B cell (primary cell): ENCODE results near the gene ABCC1. TPM values are rescaled to one million over a fixed set of nuclear protein-coding genes. Genes with fewer than 3 reads are reported as not detected.

Experiments
- ATAC-seq: fragments of 200-7000 bp; cut with Tn5 transposase; one replicate; pipeline ENCODE4 v1.10.0; 2021; ENCODE audit warnings: low read depth, mild to moderate bottlenecking, moderate number of reproducible peaks, moderate library complexity
- CTCF ChIA-PET: fragments of 350-600 bp; sonication (Branson Sonifier 250); formaldehyde crosslinking; loops from one replicate; lab custom pipeline; 2021; ENCODE audit warnings: antibody characterized with exemption, inconsistent platforms; lab: Charles Lee
- POLR2A ChIA-PET: fragments of 350-600 bp; sonication (Branson Sonifier 250); formaldehyde crosslinking; loops from one replicate; lab custom pipeline; 2021; ENCODE audit warnings: antibody characterized with exemption; lab: Charles Lee
- DNase-seq: peaks from one replicate; pipeline ENCODE4 v3.0.0; 2013
- H2AFZ ChIP-seq: 2 replicates; pipeline ENCODE4 v1.6.1; 2012; ENCODE audit warnings: mild to moderate bottlenecking, low read depth, low read length; ENCODE audit not compliant: insufficient read depth, poor library complexity, severe bottlenecking
- H3K27ac ChIP-seq, 2 donors: 1 replicate in 1 of 2; 2 replicates in 1 of 2; pipeline ENCODE4 v1.5.1; 2012 to 2013; ENCODE audit warnings: low read length in 2 of 2, mild to moderate bottlenecking in 2 of 2, moderate library complexity in 1 of 2
- H3K27me3 ChIP-seq, 4 experiments: fragments of 200-600 bp in 1 of 4; sonication (generic) in 1 of 4; replicated peaks in 1 of 4; 1 replicate in 2 of 4; 2 replicates in 2 of 4; pipeline versions ENCODE4 v1.6.1 to v1.7.0; 2013 to 2016; ENCODE audit warnings: low read length in 3 of 4, mild to moderate bottlenecking in 2 of 4, mixed read lengths in 1 of 4, moderate library complexity in 1 of 4; ENCODE audit not compliant: insufficient read depth in 4 of 4, control insufficient read depth in 3 of 4; ENCODE audit errors: control extremely low read depth in 1 of 4
- H3K36me3 ChIP-seq, 2 experiments: replicated peaks in 1 of 2; 1 replicate in 1 of 2; 2 replicates in 1 of 2; pipeline versions ENCODE4 v1.6.1 to v1.7.1; 2013; ENCODE audit warnings: low read length in 1 of 2; ENCODE audit not compliant: insufficient read depth in 2 of 2, control insufficient read depth in 1 of 2; ENCODE audit errors: control extremely low read depth in 1 of 2, extremely low read depth in 1 of 2
- H3K4me1 ChIP-seq, 2 donors: fragments of 200-600 bp in 1 of 2; sonication (generic) in 1 of 2; 1 replicate in 1 of 2; 2 replicates in 1 of 2; pipeline versions ENCODE4 v1.5.1 to v1.6.1; 2013 to 2017; ENCODE audit warnings: low read length in 2 of 2; ENCODE audit not compliant: control insufficient read depth in 2 of 2, insufficient read depth in 2 of 2
- H3K4me2 ChIP-seq: replicated peaks from 2 replicates; pipeline ENCODE3; 2012; ENCODE audit warnings: mild to moderate bottlenecking, low read depth, low read length; ENCODE audit not compliant: poor library complexity, severe bottlenecking
- H3K4me3 ChIP-seq, 5 experiments: fragments of 200-600 bp in 1 of 5; sonication (generic) in 1 of 5; 1 replicate in 3 of 5; 2 replicates in 2 of 5; pipeline versions ENCODE4 v1.5.1 to v1.7.0; 2011 to 2016; ENCODE audit warnings: low read length in 4 of 5, mild to moderate bottlenecking in 4 of 5, low read depth in 2 of 5, control low read depth in 1 of 5, moderate library complexity in 1 of 5; ENCODE audit not compliant: insufficient read depth in 1 of 5; ENCODE audit errors: control extremely low read depth in 1 of 5, extremely low read depth in 1 of 5
- H3K79me2 ChIP-seq: fragments of 200-600 bp; sonication (generic); one replicate; pipeline ENCODE4 v1.6.0; 2016; ENCODE audit warnings: low read length; ENCODE audit not compliant: control insufficient read depth, insufficient read depth
- H3K9ac ChIP-seq: fragments of 200-600 bp; sonication (generic); 2 replicates; pipeline ENCODE4 v1.6.1; 2017; ENCODE audit warnings: mild to moderate bottlenecking, low read length, moderate library complexity
- H3K9me3 ChIP-seq, 3 donors: one replicate each; pipeline versions ENCODE4 v1.6.1 to v1.7.1; 2013; ENCODE audit warnings: low read length in 2 of 3; ENCODE audit not compliant: control insufficient read depth in 2 of 3, insufficient read depth in 1 of 3; ENCODE audit errors: control extremely low read depth in 1 of 3
- H4K20me1 ChIP-seq: 2 replicates; pipeline ENCODE4 v1.6.0; 2012; ENCODE audit warnings: mild to moderate bottlenecking, low read length; ENCODE audit not compliant: insufficient read depth, control insufficient read depth, poor library complexity, severe bottlenecking
- H3K27ac Mint-ChIP-seq: one replicate; pipeline ENCODE4 v1.8.0; 2021; ENCODE audit warnings: mixed read lengths
- H3K27me3 Mint-ChIP-seq: one replicate; pipeline ENCODE4 v1.8.0; 2021; ENCODE audit warnings: mixed read lengths
- H3K4me1 Mint-ChIP-seq: one replicate; pipeline ENCODE4 v1.8.0; 2021; ENCODE audit warnings: mixed read lengths
- H3K4me3 Mint-ChIP-seq: one replicate; pipeline ENCODE4 v1.8.0; 2021; ENCODE audit warnings: mixed read lengths
- H3K9me3 Mint-ChIP-seq: one replicate; pipeline ENCODE4 v1.8.0; 2022; ENCODE audit warnings: mixed read lengths; ENCODE audit not compliant: insufficient read depth
- CTCF ChIP-seq: fragments of 200-600 bp; IDR thresholded peaks from one replicate; pipeline ENCODE4 v1.8.0; 2022; ENCODE audit warnings: antibody characterized with exemption, mild to moderate bottlenecking
- EZH2 ChIP-seq: IDR thresholded peaks from 2 replicates; pipeline ENCODE4 v1.6.1; 2012; ENCODE audit warnings: borderline replicate concordance, low read depth, mild to moderate bottlenecking, moderate library complexity, low read length; ENCODE audit not compliant: insufficient read depth, poor library complexity, severe bottlenecking
- WGBS: methylation state at CpG from one replicate; pipeline ENCODE4 v1.1.5; 2013; ENCODE audit warnings: missing lambda C conversion rate; ENCODE audit not compliant: insufficient coverage; 5-methylcytosine and 5-hydroxymethylcytosine counted together
- intact Hi-C: fragments of 100-400 bp; cut with micrococcal nuclease; formaldehyde crosslinking; loops from one replicate; pipeline ENCODE4 v1.10.0; 2022
- polyA plus RNA-seq: library from polyadenylated mRNA; depleted of rRNA; stranded (reverse); fragments of >200 nt; gene quantifications from 2 replicates; pipeline ENCODE4 v1.2.3, GENCODE V29; 2012
- total RNA-seq, 2 donors: library from RNA; stranded (reverse); fragments of 120-200 nt in 1 of 2; gene quantifications; 1 replicate in 1 of 2; 2 replicates in 1 of 2; pipeline versions ENCODE4 v1.2.3 to v1.2.4, GENCODE V29; 2013 to 2022

Gene ABCC1
- total and polyA plus RNA-seq, 2 donors (not counting 1 experiment from before 2014, with no cell fraction given) = 21.8 to 73.0 TPM

DNA sequence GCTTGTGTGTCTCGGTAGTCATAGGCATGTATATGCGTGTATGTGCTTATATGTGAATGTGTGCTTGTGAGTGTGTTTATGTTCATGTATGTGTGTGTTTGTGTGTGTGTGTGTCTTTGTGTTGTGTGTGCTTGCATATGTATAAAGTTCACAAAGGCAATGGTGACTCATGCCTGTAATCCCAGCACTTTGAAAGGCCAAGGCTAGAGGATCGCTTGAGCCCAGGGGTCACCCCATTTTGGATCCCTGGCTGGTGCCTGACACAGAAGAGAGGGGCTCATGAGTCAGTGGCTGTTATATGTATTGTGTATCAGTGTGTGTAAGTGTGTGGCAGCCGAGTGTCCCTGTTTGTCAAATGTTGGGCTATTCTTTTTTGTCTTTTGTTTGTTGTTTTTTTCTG is 69.3 kb downstream of the ABCC1 start:
- H3K4me3 Mint-ChIP-seq = no peak overlapping the region
- ATAC-seq (no peak), DNase-seq (no peak)
- Histone ChIP-seq H3K9me3 (no peaks in the 10 kb centered on the region), H3K79me2 (peaks cover 35% of the 10 kb centered on the region), H3K9ac (no peak overlapping the region), H3K27me3 (no peaks in the 10 kb centered on the region), H3K4me3 (no peak overlapping the region), H4K20me1 (peaks cover 7% of the 10 kb centered on the region), H2AFZ (no peak overlapping the region), H3K27ac (no peak overlapping the region), H3K4me2 (no peak overlapping the region), H3K36me3 (peaks cover 0 to 64% of the 10 kb centered on the region in 2 experiments), H3K4me1 (peaks cover 9 to 16% of the 10 kb centered on the region in 2 donors)
- TF ChIP-seq CTCF (no peak), EZH2 (no peak)
- no peaks in the 10 kb centered on the region for H3K9me3 Mint-ChIP-seq
- peak overlapping the region; percentile 8 for H3K27ac Mint-ChIP-seq
- ChIA-PET POLR2A (no interaction called here), CTCF (interaction anchor here (0.6 kb wide), 1 partner anchor 46 kb away, joined by 5 read pairs; no protein-coding TSS in a partner anchor)
- H3K27me3 Mint-ChIP-seq = no peaks in the 10 kb centered on the region
- intact Hi-C loops = no loop called here
- WGBS = 100% methylated on average over 4 of the region's 4 CpGs
- peaks cover 35% of the 10 kb centered on the region for H3K4me1 Mint-ChIP-seq

GRCh38 chr16:16019488-16019887 is 70.1 kb downstream of the ABCC1 start:
- Mint-ChIP-seq H3K27ac (no peak overlapping the region), H3K4me3 (no peak overlapping the region), H3K4me1 (peaks cover 40% of the 10 kb centered on the region), H3K27me3 (no peaks in the 10 kb centered on the region), H3K9me3 (no peaks in the 10 kb centered on the region)
- Histone ChIP-seq H2AFZ (no peak overlapping the region), H3K4me3 (no peak overlapping the region), H3K4me1 (peaks cover 9 to 17% of the 10 kb centered on the region in 2 donors), H3K27me3 (no peaks in the 10 kb centered on the region), H3K9ac (no peak overlapping the region), H3K9me3 (no peaks in the 10 kb centered on the region), H3K4me2 (no peak overlapping the region), H3K79me2 (peaks cover 32% of the 10 kb centered on the region), H4K20me1 (peaks cover 7% of the 10 kb centered on the region), H3K27ac (no peak overlapping the region), H3K36me3 (peaks cover 0 to 59% of the 10 kb centered on the region in 2 experiments)
- TF ChIP-seq CTCF = no peak
- no peak for ATAC-seq
- POLR2A ChIA-PET = no interaction called here
- intact Hi-C loops = no loop called here
- WGBS = 97% methylated on average over 3 of the region's 4 CpGs
- CTCF ChIA-PET = no interaction called here
- DNase-seq = no peak
